CD4-positive, alpha-beta T cell treated with Interleukin-21 for 1 hour (primary cell): ENCODE data around the gene KRT10.
A peak's percentile ranks its signal among the peaks of the same experiment; 100 is the strongest.
"Not testable (repeated sequence)": the region's sequence is repeated elsewhere in the genome, so short reads cannot be mapped to it uniquely, and the experiment has no call there.

Experiments used
- DNase-seq: peaks from one replicate; pipeline ENCODE4 v3.0.0-alpha.2; 2020

Gene KRT10

DNA sequence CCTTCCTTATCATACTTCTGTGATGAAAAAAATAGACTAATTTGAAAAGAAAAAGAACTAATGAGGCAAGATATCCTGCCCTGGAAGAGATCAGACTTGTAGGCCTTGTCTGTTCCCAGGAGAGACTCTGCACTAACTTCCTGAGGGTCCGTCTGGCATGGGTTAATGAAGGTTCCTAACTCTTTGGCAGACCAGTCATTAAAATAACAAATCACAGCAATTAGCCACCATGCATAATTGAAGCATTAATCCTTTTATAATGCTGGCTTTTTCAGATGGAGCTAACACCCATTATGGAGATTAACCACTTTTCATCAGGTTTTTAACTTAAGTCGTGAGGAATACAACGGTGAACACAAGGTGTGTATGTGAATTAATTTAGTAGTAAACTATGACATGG lies 10.4 kb upstream of the KRT10 start:
- DNase-seq, result no peak

DNA sequence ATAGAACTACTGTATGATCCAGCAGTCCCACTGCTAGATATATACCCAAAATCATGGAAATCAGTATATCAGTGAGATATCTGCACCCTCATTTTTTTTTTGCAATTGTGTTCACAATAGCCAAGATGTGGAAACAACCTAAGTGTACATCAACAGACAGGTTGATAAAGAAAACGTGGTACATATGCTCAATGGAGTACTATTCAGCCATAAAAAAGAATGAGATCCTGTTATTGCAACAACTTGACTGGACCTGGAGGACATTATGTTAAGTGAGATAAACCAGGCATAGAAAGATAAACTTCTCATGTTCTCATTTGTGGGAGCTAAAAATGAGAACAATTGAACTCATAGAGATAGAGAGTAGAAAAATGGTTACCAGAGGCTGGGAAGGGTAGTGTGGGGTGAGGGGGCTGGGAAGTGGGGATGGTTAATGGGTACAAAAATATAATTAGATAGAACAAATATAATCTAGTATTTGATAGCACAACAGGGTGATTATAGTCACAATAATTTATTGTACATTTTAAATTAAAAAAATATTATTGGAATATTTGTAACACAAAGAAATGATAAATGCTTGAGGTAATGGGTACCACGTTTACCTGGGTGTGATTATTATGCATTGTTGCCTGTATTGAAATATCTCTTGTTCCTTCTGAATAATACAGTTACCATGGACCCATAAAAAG lies 7.8 kb upstream of the KRT10 start:
- no peak for DNase-seq

DNA sequence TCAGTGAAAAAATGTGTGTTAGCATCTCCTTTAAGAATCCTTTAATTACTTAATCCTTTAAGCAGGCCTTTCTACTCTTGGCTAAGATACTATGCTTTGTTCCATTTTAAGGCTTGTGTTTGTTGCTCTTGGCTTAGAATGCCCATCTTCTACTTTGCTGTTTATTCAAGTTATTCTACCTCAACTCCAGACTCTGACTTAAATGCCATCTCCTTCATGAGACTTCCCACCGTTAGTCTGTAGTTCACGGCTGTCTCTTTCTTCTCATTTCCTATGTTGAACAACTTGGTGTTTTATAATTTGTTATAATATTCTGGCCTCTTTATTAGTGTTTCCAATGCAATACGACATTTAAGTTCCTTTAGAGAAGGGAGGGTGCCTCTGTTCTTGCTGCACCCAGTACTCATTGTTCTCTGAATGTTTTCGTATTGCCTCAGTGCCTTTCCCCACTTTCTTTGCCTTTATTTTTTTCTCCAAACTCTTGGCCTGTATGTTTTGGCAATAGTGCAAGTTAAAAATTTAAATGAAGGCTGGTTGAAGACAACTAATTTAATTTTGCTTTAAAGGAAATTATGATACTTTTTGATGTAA lies 6.1 kb upstream of the KRT10 start:
- DNase-seq, result no peak

DNA sequence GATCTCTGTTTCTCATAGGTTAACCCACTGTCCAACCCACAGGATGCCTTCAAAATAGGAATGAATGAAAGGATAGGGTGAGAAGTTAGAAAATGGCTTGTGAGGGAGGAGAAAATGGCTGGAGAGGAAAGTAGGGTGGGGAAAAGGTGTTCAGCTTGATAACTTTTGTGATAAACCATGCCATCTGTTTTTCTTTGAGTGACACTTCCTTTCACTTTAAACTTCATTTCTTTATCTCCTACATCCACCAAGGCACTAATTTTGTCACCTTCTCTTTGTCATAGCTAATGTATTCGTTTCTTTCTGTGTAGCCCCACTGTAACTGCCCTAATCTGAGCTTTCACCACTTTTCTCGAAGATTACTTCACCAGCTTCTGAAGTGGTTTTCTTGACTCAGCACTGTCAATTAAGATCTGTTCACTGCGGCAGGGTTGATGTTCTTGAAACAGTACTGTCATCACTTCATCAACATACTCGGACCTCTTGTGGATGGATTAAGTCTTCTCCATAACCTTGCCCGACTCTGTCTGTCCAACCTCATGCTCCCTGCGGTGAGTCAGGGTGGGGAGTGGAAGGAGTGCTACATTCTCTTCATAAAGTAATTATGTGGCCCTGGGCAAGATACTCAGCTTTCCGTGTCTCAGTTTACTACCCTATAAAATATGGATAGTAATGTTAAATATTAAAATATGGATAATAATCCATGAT lies 5.5 kb upstream of the KRT10 start:
- no peak for DNase-seq

DNA sequence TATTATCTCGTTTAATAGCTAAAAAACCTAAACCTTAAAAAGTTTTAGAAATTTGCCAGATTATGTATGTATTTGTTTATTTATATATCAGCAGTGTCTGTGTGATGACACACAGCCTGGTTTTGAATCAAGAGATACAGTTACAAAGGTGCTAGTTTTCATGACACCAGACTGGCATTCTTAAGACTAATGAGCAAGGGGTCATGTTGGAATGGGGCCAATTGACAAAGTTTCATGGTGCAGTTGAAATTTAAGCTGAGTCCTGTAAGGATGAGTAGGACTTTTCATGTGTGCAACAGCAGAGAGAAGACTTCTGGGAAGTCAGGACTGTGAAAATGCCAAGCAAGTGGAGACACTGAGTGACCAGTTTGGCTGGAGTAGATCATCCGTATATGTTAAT lies 3.2 kb upstream of the KRT10 start:
- no peak for DNase-seq

DNA sequence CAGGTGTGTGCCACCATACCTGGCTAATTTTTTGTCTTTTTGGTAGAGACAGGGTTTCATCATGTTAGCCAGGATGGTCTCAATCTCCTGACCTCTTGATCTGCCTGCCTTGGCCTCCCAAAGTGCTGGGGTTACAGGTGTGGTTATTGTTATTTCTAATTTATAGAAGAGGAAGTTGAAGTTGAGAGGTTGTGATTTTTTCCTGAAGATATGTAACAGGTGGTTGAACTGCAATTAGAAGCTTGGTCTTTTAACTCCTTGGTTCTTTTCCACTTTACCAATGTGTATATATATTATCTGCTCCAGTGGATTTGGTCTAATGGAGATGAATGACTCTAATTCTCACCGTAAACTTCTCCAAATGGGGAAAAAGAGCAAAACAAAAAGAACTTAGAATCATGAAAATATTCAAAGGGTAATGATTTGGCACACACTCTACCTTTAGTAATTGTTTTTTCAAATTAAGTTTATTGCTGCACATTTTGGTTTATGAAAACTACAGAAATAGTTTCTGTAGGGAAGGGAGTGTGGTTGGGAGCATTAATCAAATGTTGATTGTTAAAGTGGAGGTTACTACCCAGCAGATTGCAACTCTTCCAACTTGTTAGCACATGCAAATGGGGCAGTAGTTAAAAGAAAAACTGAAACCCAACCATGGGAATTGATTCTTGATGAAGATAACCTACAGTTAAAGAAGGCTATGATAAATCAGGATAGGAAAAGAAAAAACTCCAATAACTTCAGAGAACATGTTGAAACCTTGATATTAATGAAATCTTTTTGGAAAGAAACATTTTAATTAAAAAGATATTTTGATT lies 1.8 kb upstream of the KRT10 start:
- DNase-seq, result no peak

DNA sequence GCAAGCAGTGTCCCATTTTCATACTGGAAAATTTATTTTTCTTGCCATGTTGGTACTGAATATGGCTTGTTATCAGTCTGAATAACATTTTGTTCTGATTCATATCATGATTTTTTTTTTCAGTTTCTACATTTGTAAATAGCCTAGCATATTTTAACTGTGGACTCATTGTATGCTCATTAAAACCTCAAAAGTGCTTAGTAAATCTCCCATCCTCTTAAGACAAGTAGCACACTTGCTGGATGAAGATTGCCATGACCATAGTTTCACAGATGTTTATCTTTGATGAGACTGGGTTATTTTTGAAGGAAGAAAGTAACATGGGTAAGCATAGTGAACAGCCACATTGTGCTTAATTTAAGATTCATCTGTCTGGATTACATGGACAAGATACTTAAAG lies 878 bp downstream of the KRT10 start:
- no peak for DNase-seq

DNA sequence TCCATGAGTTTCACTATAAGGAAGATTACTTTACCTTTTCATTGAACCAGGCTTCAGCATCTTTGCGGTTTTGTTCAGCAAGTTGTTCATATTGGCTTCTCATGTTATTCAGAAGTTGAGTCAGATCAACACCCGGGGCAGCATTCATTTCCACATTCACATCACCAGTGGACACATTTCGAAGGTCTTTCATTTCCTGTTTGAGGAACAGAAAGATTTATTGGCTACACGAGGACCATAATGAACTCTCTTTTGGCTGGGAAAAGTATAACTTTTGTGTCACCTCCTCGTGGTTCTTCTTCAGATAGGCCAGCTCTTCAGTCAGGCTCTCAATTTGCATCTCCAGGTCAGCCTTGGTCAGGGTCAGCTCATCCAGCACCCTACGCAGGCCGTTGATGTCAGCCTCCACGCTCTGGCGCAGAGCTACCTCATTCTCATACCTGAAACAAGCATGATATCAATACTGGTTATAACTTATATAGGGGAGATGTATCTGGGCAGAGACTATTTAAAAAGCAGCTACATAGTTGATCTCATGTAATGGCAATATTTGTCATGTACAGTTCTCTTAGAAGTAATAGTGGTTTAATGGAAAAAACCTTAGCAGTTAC lies 2.1 kb downstream of the KRT10 start:
- DNase-seq, result no peak

DNA sequence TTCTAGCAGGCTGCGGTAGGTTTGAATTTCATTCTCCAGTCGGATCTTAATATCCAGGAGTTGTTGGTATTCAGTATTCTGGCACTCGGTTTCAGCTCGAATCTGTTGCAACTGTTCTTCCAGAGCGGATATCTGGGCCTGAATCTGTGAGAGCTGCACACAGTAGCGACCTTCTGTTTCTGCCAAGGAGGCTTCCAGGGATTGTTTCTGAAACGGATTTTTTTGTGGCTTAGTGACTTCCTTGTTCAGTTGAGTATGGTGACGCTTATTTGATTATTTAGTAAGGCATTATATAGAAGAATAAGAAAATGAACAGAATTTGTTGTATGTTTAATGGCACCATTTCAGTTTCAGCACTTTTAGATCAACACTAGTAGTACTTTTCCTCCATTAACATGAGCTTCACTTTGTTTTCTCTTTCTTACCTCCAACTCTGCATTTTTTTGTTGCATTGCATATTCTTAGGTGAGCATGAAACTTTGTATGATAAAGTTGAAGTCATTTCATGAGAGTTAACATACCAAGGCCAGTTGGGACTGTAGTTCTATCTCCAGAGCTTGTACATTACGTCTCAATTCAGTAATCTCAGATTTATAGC lies 2.8 kb downstream of the KRT10 start:
- no peak for DNase-seq

DNA sequence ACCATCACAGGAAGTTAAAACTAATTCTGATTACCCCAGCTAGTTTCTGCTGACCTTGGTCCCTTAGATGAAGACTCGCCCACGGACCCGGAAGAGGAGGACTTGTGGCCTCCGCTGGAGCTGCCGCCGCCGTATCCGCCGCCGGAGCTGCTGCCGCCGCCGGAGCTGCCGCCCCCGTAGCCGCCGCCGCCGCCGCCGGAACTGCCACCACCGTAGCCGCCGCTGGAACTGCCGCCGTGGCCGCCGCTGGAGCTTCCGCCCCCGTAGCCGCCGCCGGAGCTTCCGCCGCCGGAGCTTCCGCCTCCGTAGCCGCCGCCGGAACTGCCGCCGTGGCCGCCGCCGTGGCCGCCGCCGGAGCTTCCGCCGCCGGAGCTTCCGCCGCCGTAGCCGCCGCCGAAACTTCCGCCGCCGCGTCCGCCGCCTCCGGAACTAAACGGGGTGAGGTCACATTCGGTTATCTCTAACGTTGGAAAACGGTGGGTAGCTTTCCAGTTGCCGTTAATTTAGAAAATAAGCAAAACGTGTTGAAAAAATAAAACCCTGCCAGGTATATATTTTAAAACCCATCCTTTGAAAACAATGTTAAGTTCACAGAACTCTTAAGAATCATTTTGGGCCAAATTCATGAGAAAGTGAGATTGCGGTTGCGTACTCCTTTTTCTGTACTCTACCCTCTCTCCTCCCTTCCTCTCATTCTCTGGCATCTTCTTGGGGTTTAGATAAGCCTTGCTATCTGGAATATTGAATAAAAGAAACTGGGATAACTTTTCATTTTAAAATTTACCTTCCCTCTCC lies 3.5 kb downstream of the KRT10 start:
- DNase-seq, result peak; percentile 89

DNA sequence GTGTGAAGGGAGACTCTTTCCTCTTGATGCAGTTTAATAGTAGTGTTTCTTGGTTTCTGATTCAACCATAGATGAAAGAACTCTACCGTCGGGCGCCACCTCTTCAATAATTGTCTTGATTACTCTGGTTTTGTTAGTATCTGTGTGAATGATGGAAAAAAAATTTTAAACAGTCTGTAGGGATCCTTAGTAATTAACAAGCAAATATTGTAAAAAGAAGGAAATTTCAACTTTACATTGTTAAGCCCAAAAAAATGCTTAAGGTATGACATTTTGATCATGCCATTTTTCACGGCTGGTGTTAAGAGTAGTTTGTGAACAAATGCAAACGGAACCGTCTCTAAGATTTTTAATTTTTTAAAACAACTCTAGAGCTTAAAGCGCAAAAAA lies 4.1 kb downstream of the KRT10 start:
- DNase-seq, result no peak

DNA sequence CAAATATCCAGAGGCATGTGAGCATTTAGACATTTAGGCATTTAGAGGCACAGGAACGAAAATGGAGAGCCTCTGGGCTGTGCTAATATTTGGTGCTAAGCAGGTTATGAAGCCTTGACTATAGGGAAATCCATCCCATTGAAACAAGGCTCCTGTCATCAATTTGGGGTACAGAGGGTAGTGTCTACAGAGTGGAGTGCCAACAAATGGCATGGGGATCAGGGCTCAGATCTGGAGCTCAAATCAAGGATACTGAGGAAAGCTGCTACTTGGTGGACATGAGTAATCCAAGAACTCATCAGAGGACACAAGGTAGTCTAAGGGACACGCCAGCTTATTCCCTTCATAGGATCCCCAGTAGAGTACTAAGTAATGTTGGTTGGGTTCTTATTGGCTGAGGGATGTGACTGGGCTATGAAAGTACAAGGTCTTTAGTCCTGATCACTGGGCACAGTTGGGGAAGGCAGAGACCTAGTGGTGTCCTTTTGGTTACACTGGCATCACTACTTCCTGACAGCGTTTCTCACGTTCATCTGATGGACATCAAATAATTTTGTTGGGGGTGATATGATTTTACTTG lies 5.2 kb downstream of the KRT10 start:
- no peak for DNase-seq

DNA sequence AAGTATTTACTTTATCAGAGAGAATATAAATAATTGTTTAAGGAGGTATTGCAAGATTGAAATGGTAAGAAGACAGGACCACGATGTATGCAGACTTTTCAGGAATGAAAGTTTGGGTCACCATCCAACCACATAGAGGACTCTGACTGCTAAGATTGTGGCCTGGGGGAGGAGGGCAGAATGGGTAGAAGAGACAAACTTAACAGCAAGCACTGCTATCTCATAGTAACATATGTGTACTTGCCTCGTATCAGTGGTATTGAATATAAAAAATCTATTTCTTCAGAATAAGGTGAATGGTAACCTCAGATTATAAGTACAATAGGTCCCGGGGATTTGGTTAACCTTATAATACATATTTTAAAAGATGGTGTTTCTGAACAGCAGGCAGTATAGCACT lies 5.8 kb downstream of the KRT10 start:
- no peak for DNase-seq

DNA sequence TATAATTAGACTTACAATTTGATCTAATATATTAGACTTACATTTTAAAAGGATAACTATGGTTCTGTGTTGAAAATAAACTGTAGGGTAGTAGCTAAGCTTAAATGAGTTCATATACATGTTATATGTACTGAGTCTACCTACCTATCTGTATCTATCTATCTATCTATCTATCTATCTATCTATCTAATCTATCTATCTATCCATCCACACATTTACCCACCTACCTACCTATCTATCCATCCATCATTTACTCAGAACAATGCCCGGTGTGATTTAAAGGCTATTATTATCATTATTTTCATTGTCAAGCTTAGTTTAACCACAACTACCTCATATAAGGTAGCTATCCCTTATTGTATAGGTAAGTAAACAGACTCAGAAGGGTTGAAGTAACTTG lies 7.0 kb downstream of the KRT10 start:
- DNase-seq, result no peak

DNA sequence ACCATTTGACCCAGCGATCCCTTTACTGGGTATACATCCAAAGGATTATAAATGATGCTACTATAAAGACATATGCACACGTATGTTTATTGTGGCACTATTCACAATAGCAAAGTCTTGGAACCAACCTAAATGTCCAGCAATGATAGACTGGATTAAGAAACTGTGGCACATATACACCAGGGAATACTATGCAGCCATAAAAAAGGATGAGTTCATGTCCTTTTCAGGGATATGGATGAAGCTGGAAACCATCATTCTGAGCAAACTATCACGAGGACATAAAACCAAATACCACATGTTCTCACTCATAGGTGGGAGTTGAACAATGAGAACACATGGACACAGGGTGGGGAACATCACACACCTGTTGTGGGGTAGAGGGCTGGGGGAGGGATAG lies 7.8 kb downstream of the KRT10 start:
- not testable (repeated sequence) for DNase-seq

DNA sequence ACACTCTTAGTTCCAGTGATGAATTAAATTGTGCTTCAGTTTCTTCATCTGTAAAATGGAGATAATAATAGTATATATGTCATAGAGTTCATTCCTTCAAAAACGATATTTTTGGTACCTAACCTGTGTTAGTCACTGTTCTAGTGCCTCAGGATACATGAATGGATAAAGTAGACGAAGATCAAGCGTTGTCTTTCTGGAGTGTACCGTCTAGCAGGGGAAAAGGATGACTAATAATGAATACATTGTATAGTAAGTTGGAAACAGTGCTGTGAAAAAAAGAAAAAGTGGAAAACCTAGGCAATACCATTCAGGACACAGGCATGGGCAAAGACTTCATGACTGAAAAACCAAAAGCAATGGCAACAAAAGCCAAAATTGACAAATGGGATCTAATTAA lies 8.6 kb downstream of the KRT10 start:
- no peak for DNase-seq

DNA sequence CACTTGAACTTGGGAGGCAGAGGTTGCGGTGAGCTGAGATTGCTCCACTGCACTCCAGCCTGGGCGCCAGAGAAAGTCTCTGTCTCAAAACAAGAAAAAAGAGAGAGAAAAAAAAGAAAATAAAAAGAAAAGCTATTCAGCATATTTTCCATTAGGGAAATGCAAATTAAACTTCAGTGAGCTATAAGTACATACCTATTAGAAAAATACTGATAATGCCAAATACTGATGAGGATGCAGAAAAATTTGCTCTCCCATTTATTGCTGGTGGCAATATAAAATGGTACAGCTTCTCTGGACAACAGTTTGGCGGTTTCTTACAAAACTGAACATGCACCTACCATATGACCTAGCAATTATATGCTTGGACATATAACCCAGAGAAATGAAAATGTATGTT lies 9.8 kb downstream of the KRT10 start:
- DNase-seq, result no peak

DNA sequence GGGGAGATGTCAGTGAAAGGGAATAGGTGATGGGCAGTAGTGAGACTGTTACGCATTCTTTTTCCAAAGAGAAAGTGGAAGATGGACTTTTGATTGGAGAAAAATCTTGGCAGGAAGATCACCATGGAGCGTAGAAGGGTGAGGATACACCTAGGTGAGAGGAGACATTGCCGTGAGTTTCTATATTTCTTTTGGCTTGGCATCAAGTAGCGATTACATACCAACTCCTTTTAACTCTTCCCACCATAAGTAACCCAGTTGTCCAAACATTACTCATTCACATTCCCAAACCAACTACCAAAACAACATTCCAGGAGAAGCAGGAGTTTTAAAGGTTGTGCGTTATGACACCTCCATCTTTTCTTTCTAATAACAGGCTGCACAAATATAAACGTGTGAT lies 11.9 kb downstream of the KRT10 start:
- no peak for DNase-seq

DNA sequence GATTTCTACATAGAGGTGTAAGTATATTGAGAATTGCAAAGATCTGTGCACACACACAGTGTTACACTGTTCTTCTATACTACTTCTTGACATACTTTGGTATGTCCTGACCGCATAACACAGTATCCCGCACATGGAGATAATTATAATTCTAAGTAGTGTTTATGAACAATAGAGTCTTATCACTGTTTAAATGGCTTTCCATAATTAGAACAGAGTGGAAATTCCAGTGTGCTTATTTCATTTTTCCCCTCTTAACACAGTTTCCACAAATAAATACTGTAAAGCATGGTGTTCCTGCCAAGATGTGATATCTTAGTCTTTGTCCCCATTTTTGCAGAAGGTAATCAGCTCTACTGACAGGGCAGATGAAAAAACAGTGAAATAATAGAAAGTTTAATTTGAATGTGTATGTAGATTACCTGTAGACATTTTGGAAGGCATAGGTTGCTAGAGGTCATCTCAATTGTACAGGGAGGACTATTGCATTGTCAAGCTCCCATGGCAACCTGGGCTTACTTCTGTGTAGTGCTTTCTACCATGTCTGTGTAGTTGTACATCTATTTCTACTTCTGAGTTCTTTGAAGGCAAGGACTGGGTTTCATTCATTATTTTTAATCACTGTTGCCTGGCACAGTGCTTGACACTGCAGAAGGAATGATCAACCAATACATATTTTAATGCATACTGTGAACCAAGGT lies 12.5 kb downstream of the KRT10 start:
- no peak for DNase-seq

DNA sequence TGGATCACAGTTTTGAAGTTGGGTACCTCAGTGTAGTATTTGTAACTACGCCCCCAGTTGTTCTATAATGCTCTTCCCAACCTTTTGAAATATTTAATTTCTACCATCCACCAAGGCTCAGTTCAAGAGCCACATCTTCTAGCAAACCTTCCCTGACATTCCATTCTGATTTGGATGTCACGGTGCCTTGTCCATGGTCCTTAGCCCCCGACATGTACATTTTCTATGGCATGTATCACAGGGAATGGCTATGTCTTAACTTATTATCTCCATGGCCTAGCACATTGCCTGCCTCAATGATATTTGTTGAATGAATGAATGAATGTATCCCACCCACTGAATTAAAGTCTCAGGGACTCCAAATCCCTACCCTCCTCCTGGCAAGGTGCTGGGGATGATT lies 16.3 kb downstream of the KRT10 start:
- no peak for DNase-seq

DNA sequence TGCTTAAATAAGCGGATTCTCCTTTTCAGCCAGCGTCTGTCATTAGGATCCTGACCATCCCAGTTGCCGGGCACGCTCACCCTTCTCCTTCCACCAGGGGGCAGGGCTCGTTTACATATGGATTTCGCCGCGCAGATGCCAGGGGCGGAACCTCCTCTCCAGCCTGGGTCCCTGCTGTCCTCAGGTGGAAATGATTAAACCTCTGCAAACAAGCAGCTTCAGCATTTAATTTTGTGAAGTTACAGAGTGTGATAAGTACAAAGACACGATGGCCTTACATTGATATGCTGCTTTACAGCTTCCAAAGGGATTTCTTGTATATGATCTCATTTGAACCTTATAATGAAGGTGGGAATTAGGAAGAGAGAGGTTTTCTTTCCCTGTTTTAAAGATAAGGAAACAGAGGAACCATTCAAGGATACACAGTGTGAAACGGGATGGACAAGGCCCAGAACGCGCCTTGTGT lies 18.8 kb downstream of the KRT10 start:
- DNase-seq, result peak; percentile 76
